ENCODE measurements around the gene GLYATL3.
"Not testable (repeated sequence)": the region's sequence is repeated elsewhere in the genome, so short reads cannot be mapped to it uniquely, and the experiment has no call there.

GLYATL3 gene

DNA sequence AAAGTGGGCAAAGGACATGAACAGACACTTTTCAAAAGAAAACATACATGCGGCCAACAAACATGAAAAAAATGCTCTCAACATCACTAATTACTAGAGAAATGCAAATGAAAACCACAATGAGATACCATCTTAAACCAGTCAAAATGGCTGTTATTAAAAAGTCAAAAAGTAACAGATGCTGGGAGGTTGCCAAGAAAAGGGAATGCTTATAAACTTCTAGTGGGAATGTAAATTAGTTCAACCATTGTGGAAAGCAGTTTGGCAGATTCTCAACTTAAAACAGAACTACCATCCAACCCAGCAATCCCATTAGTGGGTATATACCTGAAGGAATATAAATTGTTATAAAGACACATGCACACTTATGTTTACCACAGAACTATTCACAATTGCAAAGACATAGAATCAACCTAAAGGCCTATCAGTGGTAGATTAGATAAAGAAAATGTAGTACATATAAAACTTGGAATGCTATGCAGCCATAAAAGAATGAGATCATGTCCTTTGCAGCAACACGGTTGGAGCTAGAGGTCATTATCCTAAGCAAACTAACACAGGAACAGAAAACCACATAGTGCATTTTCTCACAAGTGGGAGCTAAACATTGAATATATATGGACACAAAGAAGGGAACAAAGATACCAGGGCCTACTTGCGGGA is 20.3 kb upstream of the GLYATL3 start:
- DNase-seq (ENCODE audit: insufficient read length) (no peak), FAIRE-seq (no peak)
- TF ChIP-seq POLR2A (IDR thresholded peaks at IDR 0.05; ENCODE audit: low read depth, low read length) (no peak), TAF1 (IDR thresholded peaks at IDR 0.05; ENCODE audit: borderline replicate concordance, low read depth, low read length) (no peak), POLR2AphosphoS5 (IDR thresholded peaks at IDR 0.05; ENCODE audit: low read depth, low read length) (no peak)

DNA sequence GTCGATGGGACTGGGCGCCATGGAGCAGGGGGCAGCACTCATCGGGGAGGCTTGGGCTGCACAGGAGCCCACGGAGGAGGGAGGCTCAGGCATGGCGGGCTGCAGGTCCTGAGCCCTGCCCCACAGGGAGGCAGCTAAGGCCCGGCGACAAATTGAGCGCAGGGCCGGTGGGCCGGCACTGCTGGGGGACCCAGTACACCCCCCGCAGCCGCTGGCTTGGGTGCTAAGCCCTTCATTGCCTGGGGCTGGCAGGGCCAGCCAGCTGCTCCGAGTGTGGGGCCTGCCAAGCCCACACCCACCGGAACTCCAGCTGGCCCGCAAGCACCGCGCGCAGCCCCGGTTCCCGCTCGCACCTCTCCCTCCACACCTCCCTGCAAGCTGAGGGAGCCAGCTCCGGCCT is 17.9 kb upstream of the GLYATL3 start:
- not testable (repeated sequence) for FAIRE-seq; DNase-seq (ENCODE audit: insufficient read length)

DNA sequence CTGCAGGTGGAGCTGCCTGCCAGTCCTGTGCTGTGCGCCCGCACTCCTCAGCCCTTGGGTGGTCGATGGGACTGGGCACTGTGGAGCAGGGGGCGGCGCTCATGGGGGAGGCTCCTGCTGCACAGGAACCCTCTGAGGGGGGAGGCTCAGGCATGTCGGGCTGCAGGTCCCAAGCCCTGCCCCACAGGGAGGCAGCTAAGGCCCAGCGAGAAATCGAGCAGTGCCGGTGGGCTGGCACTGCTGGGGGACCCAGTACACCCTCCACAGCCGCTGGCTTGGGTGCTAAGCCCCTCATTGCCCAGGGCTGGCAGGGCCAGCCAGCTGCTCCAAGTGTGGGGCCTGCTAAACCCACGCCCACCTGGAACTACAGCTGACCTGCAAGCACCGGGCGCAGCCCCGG is 16.3 kb upstream of the GLYATL3 start:
- not testable (repeated sequence) for DNase-seq (ENCODE audit: insufficient read length); FAIRE-seq

DNA sequence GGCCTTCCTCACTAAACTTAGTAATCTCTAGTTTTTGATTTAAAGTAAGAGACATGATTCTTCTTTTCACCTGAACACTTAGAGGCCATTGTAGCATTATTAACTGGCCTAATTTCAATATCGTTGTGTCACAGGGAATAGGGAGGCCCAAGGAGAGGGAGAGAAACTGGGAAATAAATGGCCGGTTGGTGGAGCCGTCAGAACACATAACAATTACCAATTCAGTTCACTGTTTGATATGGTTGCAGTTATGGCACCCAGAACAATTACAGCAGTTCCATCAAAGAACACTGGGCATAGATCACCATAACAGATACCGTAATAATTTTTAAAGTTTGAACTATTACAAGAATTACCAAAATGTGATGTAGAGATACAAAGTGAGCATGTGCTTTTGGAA is 9.1 kb upstream of the GLYATL3 start:
- no peak for DNase-seq (ENCODE audit: insufficient read length)
- FAIRE-seq = no peak
- TF ChIP-seq POLR2A (IDR thresholded peaks at IDR 0.05; ENCODE audit: low read depth, low read length) = no peak
- TF ChIP-seq TAF1 (IDR thresholded peaks at IDR 0.05; ENCODE audit: borderline replicate concordance, low read depth, low read length) = no peak
- no peak for TF ChIP-seq POLR2AphosphoS5 (IDR thresholded peaks at IDR 0.05; ENCODE audit: low read depth, low read length)

DNA sequence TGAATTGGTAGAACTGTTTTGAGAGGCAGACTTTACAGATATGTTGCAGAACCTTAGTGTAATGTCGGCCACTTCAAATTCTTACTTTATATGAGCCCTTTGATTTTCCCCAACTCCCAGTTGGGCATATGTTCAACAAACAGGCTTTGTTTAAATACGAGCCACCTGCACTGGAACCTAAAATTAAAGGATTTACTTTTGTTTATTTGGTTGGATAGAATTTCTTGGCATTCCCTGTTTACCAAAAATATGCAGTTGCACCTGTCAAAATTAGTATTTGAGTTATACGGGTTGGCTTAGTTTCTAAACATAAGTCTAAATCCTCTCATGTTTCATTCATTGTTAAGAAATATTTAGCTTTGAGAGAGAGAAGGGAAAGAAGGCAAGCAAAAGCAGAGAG is 2.4 kb upstream of the GLYATL3 start:
- TF ChIP-seq POLR2A (IDR thresholded peaks at IDR 0.05; ENCODE audit: low read depth, low read length) = no peak
- TF ChIP-seq TAF1 (IDR thresholded peaks at IDR 0.05; ENCODE audit: borderline replicate concordance, low read depth, low read length) = no peak
- no peak for TF ChIP-seq POLR2AphosphoS5 (IDR thresholded peaks at IDR 0.05; ENCODE audit: low read depth, low read length)
- FAIRE-seq (no peak), DNase-seq (ENCODE audit: insufficient read length) (no peak)

DNA sequence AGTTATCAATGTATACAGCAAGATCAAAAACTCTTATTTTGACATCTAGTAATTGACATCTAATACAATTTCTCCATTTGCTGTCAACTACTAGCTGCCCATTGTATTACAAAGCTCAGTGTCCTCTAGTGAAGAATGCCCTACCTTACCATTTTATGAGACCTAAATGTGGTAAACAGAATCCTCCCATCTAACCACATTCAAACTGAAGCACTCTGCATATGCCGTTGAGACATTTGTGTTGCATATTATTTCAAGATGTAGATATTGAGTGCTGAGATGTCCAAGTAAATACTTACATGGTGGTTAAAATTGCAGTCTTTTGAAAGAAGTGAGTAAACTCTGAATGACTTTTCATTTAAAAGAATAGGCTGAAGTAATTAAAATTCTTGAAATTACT is 597 bp upstream of the GLYATL3 start:
- TF ChIP-seq POLR2AphosphoS5 (IDR thresholded peaks at IDR 0.05; ENCODE audit: low read depth, low read length) (no peak), TAF1 (IDR thresholded peaks at IDR 0.05; ENCODE audit: borderline replicate concordance, low read depth, low read length) (no peak), POLR2A (IDR thresholded peaks at IDR 0.05; ENCODE audit: low read depth, low read length) (no peak)
- no peak for DNase-seq (ENCODE audit: insufficient read length)

DNA sequence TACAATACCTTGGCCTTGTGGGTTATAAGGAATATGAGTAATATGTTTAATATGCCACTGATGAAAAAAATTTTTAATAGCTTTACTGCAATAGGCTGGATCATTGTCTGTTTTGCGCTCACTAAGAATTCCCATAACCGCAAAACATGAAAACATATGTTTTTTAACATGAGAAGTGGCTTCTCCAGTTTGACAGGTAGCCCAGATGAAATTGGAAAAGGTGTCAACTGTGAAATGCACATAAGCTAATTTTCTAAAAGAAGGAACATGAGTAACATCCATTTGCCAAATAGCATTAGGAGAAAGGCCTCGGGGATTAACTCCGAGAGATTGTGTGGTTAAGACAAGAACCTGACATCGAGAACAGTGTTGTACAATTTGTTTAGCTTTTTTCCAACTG is 4.9 kb downstream of the GLYATL3 start:
- no peak for TF ChIP-seq TAF1 (IDR thresholded peaks at IDR 0.05; ENCODE audit: borderline replicate concordance, low read depth, low read length)
- no peak for TF ChIP-seq POLR2A (IDR thresholded peaks at IDR 0.05; ENCODE audit: low read depth, low read length)
- TF ChIP-seq POLR2AphosphoS5 (IDR thresholded peaks at IDR 0.05; ENCODE audit: low read depth, low read length) = no peak
- no peak for FAIRE-seq
- no peak for DNase-seq (ENCODE audit: insufficient read length)

More for the DNA sequence above, 597 bp upstream of the GLYATL3 start:
- no peak for FAIRE-seq

DNA sequence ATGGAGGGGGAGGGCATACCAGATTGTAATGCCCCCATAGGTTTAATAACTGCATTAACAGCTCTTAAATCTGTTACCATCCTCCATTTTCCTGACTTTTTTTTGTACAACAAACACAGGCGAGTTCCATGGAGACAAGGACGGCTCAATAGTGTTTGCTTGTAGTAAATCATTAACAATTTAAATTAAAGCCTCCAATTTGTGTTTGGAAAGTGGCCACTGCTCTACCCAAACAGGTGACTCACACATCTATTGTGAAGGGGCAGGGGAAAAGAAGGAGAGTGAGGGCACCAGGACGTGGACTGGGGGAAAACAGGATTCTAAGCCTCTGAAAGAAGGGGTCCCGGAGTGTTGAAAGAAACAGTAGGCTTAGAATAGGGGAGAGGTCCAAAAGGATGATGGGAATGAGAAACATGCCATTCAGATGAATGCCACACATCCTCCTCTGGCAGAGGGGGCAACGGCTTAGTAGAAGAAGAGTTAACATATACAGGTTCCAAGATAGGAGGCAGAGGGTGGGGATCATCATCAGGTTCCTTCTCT is 6.9 kb downstream of the GLYATL3 start:
- TF ChIP-seq POLR2A (IDR thresholded peaks at IDR 0.05; ENCODE audit: low read depth, low read length) (no peak), TAF1 (IDR thresholded peaks at IDR 0.05; ENCODE audit: borderline replicate concordance, low read depth, low read length) (no peak), POLR2AphosphoS5 (IDR thresholded peaks at IDR 0.05; ENCODE audit: low read depth, low read length) (no peak)
- no peak for DNase-seq (ENCODE audit: insufficient read length)
- no peak for FAIRE-seq

DNA sequence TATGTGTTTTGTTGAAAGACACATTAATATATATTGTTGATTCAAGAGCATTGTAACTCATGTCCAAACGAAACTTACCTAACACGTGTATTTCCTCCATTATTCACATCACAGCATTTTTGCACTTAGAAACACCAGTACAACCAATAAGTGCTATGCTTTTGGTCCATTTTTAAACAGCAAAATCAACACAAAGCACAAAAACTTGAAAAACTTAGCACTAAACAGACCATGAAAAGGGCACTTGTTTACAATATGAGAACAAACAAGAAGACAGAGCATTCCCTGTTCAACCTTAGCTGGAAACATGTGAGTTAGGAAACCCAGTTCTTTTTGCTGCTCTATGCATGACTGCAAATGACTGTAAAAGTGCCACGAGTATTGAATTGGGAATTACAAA is 9.6 kb downstream of the GLYATL3 start:
- DNase-seq (ENCODE audit: insufficient read length) (no peak), FAIRE-seq (no peak)
- no peak for TF ChIP-seq POLR2A (IDR thresholded peaks at IDR 0.05; ENCODE audit: low read depth, low read length)

DNA sequence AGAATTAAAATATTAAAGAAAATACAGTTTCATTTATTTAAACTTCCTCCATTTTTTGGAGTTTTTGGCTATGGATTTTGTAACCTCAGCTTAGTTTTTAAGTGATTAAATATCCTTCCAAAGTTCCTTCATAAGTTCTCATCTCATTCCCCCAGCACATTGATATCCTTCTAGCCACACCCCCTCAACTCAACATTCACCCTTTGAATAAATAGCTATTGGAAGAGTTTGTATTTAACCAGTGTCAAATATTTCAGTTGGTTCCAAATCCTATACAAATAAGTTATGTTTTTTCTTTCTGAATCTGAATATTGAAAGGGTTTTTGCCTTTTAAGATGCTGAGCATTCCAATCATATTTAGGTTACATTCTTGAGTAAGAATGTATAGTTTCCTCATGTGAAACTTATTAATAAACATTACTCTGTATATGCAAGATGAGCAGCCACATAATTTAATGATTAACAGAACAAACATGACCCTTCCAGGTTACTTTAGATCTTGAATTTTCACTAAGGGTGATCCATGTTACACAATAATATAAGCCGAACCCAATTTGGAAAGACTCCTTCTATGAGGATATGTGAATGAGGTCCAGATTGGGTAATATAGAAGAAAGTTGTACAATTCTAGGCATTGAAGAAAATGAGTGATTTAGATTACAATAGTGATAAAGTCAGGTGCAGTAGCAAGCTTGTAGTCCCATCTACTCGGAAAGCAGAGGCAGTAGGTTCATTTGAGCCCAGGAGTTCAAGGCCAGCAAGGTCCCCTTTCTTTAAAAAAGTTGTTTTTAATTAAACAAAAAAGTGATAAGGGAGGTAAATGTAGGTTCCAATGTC is 13.6 kb downstream of the GLYATL3 start:
- TF ChIP-seq POLR2A (IDR thresholded peaks at IDR 0.05; ENCODE audit: low read depth, low read length) = no peak
- TF ChIP-seq TAF1 (IDR thresholded peaks at IDR 0.05; ENCODE audit: borderline replicate concordance, low read depth, low read length) = no peak
- no peak for TF ChIP-seq POLR2AphosphoS5 (IDR thresholded peaks at IDR 0.05; ENCODE audit: low read depth, low read length)
- DNase-seq (ENCODE audit: insufficient read length) (no peak), FAIRE-seq (no peak)

DNA sequence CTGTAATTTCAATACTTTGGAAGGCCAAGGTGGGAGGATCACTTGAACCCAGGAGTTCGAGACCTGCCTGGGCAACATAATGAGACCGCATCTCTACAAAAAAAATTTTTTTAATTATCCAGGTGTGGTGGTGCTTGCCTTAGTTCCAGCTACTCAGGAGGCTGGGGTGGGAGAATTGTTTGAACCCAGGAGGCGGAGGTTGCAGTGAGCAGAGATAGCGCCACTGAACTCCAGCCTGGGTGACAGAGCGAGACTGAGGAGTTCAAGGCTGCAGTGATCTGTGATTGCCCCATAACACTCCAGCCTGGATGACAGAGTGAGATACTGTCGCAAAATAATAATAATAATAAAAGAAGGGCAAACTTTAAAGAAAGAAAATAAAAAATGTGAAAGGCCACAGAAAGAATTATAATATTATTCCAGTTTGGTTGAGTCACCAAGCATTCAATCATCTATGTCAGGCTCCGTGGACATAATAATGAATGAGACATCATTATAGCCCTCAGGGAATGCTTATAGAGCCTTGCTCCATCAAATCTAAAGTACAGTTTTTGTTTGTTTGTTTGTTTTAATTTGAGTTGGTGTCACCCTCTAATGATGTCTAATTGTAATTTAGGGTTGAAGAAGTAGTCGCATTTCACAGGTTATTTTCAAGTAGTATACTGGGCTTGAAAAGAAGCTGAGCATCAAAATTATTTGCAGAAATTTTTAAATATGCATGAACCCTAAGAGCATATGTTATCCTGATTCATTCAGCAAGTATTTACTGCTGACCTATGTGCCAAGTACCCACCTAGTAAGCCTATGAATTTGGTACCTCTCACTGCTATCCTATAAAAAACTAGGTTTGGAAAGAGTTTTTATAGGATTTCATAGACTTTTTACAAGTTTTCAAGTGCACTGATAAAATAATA is 15.1 kb downstream of the GLYATL3 start:
- TF ChIP-seq TAF1 (IDR thresholded peaks at IDR 0.05; ENCODE audit: borderline replicate concordance, low read depth, low read length) (no peak), POLR2AphosphoS5 (IDR thresholded peaks at IDR 0.05; ENCODE audit: low read depth, low read length) (no peak), POLR2A (IDR thresholded peaks at IDR 0.05; ENCODE audit: low read depth, low read length) (no peak)
- FAIRE-seq (no peak), DNase-seq (ENCODE audit: insufficient read length) (no peak)

All from GM12892 (cell line).